ENCODE results near the gene IGF1R. TPM values are rescaled to one million over a fixed set of nuclear protein-coding genes. Genes with fewer than 3 reads are reported as not detected.

Gene IGF1R
- total RNA-seq, 2 experiments from 2014 or later = 17.7 to 18.9 TPM

GRCh38 chr15:98769867-98770266 is 121.5 kb downstream of the IGF1R start:
- no peaks in the 10 kb centered on the region for H3K36me3 Mint-ChIP-seq
- H3K27me3 Mint-ChIP-seq = no peaks in the 10 kb centered on the region
- no peak overlapping the region for H3K27ac Mint-ChIP-seq
- DNase-seq = no peak
- H3K9me3 Mint-ChIP-seq = no peaks in the 10 kb centered on the region
- H3K4me3 Mint-ChIP-seq = no peak overlapping the region
- peaks cover 42% of the 10 kb centered on the region for H3K4me1 Mint-ChIP-seq

DNA sequence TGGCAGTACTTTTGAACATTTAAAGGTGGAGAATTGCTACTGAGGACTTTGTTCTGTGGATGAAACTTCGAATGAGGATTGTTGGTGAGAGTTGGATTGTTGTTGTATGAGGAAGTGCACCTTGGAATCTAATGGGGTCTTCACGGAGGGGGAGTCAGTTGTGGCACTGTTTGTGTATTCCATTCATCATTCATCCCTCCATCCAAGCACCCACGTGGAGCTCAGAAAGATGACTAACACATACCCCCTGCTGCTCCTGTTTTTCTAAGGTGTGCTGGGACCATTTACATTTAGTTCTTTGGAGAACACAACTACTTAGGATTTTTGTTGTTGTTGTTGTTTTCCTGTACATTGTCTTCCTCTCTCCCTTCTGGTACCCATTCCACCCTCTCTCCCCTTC is 122.6 kb downstream of the IGF1R start:
- H3K36me3 Mint-ChIP-seq = no peaks in the 10 kb centered on the region
- no peak overlapping the region for H3K4me3 Mint-ChIP-seq

GRCh38 chr15:98771541-98771940 is 123.2 kb downstream of the IGF1R start:
- no peaks in the 10 kb centered on the region for H3K36me3 Mint-ChIP-seq
- no peaks in the 10 kb centered on the region for H3K27me3 Mint-ChIP-seq
- H3K9me3 Mint-ChIP-seq = no peaks in the 10 kb centered on the region
- no peak for DNase-seq
- no peak overlapping the region for H3K4me3 Mint-ChIP-seq
- no peak overlapping the region for H3K27ac Mint-ChIP-seq
- peaks cover 48% of the 10 kb centered on the region for H3K4me1 Mint-ChIP-seq

More for the DNA sequence above, 122.6 kb downstream of the IGF1R start:
- no peak overlapping the region for H3K27ac Mint-ChIP-seq
- H3K4me1 Mint-ChIP-seq = peaks cover 46% of the 10 kb centered on the region
- H3K9me3 Mint-ChIP-seq = no peaks in the 10 kb centered on the region
- no peaks in the 10 kb centered on the region for H3K27me3 Mint-ChIP-seq
- no peak for DNase-seq

GRCh38 chr15:98772895-98773294 is 124.6 kb downstream of the IGF1R start:
- Mint-ChIP-seq H3K4me1 (peaks cover 53% of the 10 kb centered on the region), H3K4me3 (no peak overlapping the region), H3K36me3 (no peaks in the 10 kb centered on the region), H3K27ac (no peak overlapping the region), H3K27me3 (no peaks in the 10 kb centered on the region), H3K9me3 (no peaks in the 10 kb centered on the region)
- DNase-seq = no peak

- H3K9me3 Mint-ChIP-seq = no peaks in the 10 kb centered on the region
- no peak for DNase-seq
- H3K27ac Mint-ChIP-seq = no peak overlapping the region
- H3K4me1 Mint-ChIP-seq = peaks cover 57% of the 10 kb centered on the region
- no peak overlapping the region for H3K4me3 Mint-ChIP-seq
- H3K27me3 Mint-ChIP-seq = no peaks in the 10 kb centered on the region
- no peaks in the 10 kb centered on the region for H3K36me3 Mint-ChIP-seq
Measured at GRCh38 chr15:98773616-98774015, 125.3 kb downstream of the IGF1R start.

DNA sequence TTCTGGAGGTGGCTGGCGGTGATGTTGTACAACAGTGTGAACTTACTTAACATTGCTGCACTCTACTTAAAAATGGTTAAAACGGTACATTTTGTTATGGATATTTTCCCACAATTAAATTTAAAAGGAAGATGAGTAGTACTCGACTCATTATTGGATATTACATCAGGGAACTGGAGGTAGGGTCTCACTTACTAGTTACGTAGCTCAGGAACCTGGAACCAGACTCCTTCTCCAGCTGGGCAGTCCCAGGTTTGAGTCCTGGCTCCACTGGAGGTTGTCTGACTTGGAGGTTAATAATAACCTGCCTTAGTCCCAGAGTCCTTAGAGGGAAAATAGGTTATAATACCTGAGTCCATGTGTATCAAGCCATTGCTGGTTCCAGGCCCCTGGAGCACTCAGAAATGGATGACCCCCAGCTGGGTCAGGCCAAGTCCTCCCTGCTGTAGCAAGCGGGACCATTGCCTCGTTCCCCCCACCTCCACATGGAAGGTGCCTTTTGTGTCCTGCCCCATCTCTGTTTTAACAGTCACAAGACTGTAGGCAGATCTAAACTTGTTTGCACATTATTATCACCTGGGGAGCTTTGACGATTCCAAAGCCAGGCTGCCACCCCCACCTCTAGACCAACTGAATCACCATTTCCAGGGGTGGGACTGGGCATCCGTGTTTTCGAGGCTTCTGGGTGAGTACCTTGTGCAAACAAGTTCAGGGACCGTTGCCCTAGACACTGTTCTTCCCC is 126.6 kb downstream of the IGF1R start:
- Mint-ChIP-seq H3K27ac (no peak overlapping the region), H3K9me3 (no peaks in the 10 kb centered on the region), H3K36me3 (peaks cover 2% of the 10 kb centered on the region), H3K4me3 (no peak overlapping the region), H3K4me1 (peaks cover 60% of the 10 kb centered on the region), H3K27me3 (no peaks in the 10 kb centered on the region)
- DNase-seq = no peak

DNA sequence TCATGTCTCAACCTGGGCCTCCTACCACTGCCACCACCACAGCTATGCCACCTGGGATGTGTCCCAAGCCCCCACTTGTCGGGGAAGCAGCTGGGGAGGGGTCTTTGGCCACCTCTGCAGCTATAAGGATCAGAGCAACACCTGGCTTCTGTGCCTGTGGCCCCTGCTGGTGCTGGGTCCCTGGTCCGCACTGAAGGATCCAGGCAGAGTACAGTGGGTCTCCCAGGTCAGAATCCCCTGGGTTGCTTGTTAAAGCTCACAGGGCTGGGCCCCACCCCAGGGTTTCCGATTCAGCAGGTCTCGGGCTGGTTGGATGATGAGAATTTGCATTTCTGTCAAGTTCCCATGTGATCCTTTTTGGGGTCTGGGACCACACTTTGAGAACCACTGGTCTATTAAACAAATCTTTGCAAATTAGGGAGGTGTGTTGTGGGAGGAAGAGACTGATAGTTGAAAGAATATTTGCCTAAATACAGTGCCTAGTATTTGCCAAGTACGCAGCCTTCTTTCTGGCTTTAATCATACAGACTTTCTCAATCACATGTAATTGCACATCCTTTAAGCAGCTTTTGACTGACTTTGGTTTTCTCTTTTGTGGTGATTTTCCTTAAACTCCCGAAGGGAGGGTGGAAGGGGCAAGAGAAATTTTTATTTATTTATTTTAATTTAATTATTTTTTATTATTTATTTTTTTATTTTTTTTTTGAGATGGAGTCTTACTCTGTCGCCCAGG is 127.3 kb downstream of the IGF1R start:
- no peaks in the 10 kb centered on the region for H3K9me3 Mint-ChIP-seq
- peaks cover 57% of the 10 kb centered on the region for H3K4me1 Mint-ChIP-seq
- H3K27me3 Mint-ChIP-seq = no peaks in the 10 kb centered on the region
- H3K27ac Mint-ChIP-seq = no peak overlapping the region
- H3K4me3 Mint-ChIP-seq = no peak overlapping the region
- DNase-seq = no peak
- peaks cover 2% of the 10 kb centered on the region for H3K36me3 Mint-ChIP-seq

DNA sequence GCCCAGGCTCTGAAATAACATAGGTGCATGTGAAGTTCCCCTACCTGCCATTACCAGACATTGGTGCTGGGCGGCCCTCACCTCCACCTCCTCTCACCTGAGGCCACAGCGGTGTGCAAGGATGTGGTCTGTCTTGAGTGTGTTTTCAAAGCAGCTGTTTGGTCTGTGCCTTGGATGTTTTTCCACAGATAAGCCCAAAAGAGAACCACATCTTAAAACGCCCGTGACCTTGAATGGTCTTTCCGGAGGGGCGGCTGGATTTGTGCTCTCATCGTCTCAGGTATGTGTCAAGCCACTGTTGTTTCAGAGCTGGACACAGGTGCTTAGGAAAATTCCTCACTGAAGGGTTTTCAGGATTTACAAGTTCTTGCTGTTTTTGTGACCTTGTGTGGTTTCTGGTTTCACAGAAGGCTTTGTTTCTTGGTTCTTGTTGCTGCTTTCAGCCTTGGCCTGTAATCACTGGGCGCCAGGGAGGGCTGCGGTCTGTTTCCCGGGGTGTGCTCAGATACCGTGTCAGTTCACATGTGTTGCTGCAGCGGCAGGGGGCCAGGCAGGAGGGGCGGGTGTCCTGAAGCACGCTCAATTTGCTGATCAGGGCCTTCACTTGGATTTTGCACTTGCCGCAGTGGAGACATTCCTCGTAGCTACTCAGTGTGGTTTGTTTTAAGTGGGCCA is 128.4 kb downstream of the IGF1R start:
- DNase-seq = peak; percentile 63
- peaks cover 52% of the 10 kb centered on the region for H3K4me1 Mint-ChIP-seq
- no peaks in the 10 kb centered on the region for H3K9me3 Mint-ChIP-seq
- peak overlapping the region; percentile 71 for H3K27ac Mint-ChIP-seq
- H3K4me3 Mint-ChIP-seq = peak overlapping the region; percentile 40
- H3K36me3 Mint-ChIP-seq = peaks cover 2% of the 10 kb centered on the region
- H3K27me3 Mint-ChIP-seq = no peaks in the 10 kb centered on the region

GRCh38 chr15:98777426-98777825 is 129.1 kb downstream of the IGF1R start:
- no peak overlapping the region for H3K4me3 Mint-ChIP-seq
- H3K9me3 Mint-ChIP-seq = no peaks in the 10 kb centered on the region
- peaks cover 50% of the 10 kb centered on the region for H3K4me1 Mint-ChIP-seq
- H3K36me3 Mint-ChIP-seq = peaks cover 2% of the 10 kb centered on the region
- H3K27ac Mint-ChIP-seq = peak overlapping the region; percentile 71
- no peak for DNase-seq
- H3K27me3 Mint-ChIP-seq = no peaks in the 10 kb centered on the region

DNA sequence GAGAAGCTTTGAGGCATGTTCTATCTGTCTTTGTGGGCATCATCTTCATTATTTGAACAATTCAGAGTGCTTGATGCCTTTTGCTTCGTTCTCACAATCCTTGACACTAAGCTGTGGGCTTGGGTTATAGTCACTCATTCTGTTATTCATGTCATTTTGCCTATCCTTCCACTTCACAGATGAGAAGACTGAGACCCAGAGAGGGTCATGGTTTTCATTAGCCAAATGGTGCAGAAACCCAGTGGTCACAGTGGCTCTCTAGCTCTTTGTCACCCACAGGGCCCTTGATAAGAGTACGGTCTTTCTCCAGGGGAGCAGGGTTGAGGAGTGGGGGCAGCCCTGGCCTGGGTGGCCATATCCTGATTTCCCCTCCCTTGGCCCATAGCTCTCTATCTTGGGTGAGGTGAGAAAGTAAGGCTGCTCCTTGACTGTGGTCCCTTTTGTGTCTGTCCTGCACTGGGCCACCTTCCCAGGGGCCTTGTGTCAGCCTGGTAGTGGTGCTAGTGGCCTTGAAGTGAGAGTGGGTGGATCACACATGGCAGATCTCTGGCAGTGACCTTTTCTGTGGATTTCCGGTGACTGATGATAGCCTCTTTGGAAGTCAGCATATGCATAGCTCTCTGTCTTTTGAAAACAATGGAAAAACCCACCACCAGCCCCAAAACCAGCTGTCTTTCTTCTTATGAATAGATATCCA is 130.1 kb downstream of the IGF1R start:
- Mint-ChIP-seq H3K4me3 (no peak overlapping the region), H3K9me3 (no peaks in the 10 kb centered on the region), H3K27ac (no peak overlapping the region), H3K4me1 (peaks cover 47% of the 10 kb centered on the region), H3K36me3 (peaks cover 2% of the 10 kb centered on the region), H3K27me3 (no peaks in the 10 kb centered on the region)
- no peak for DNase-seq

DNA sequence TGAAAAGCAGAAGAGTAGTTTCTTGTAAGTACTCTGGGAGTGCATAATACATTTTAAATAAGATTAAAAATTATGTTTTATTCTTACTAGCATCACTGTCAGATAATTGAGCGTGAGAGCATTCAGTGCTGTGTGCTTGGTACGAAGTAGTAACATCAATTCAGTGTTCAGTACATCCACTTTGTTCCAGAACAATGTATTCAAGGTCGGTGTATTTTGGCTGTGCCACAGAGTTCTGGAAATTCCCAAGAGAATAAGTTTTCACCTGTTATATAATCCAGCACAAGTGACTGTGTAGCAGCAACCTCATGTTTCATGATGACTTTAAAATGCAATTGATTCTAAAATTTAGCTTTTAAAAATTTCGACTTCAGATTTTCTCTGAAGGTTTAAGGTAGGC is 130.6 kb downstream of the IGF1R start:
- no peaks in the 10 kb centered on the region for H3K9me3 Mint-ChIP-seq
- no peak overlapping the region for H3K27ac Mint-ChIP-seq
- H3K27me3 Mint-ChIP-seq = no peaks in the 10 kb centered on the region
- H3K4me1 Mint-ChIP-seq = peaks cover 48% of the 10 kb centered on the region
- no peak for DNase-seq
- peaks cover 2% of the 10 kb centered on the region for H3K36me3 Mint-ChIP-seq
- H3K4me3 Mint-ChIP-seq = no peak overlapping the region

DNA sequence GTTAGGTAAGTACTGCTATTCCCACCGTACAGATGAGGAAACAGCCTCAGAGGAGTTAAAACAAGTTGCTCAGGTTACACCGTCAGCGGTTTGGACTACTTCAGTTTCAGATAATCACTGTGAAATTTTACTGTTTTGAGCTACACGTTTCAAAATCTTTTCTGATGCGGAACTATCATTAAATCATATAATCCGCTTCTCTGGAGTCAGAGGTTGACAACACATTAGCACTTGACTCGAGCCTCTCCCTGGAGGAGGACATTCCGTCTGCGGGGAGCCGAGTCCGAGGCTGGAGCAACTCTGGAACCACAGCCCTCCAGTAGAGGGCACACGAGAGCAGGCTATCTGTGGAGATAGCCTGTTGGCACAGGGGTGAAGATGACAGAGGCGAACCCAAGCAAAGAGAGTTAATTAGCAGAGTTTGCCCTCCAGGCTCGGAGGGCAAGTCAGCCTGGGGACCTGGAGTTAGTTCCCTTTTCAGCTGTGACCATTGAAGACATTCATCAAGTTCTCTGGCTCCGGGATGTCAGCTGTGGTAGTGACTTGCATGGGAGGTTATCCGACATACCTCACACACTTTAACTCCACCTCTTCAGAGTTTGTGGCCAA is 131.2 kb downstream of the IGF1R start:
- H3K27me3 Mint-ChIP-seq = no peaks in the 10 kb centered on the region
- peak overlapping the region; percentile 22 for H3K27ac Mint-ChIP-seq
- H3K4me3 Mint-ChIP-seq = no peak overlapping the region
- H3K36me3 Mint-ChIP-seq = peaks cover 2% of the 10 kb centered on the region
- H3K9me3 Mint-ChIP-seq = no peaks in the 10 kb centered on the region
- H3K4me1 Mint-ChIP-seq = peaks cover 42% of the 10 kb centered on the region
- DNase-seq = peak; percentile 71

- no peak for DNase-seq
- H3K4me3 Mint-ChIP-seq = no peak overlapping the region
- H3K27me3 Mint-ChIP-seq = no peaks in the 10 kb centered on the region
- H3K36me3 Mint-ChIP-seq = peaks cover 2% of the 10 kb centered on the region
- no peaks in the 10 kb centered on the region for H3K9me3 Mint-ChIP-seq
- H3K27ac Mint-ChIP-seq = no peak overlapping the region
- peaks cover 46% of the 10 kb centered on the region for H3K4me1 Mint-ChIP-seq
Measured at GRCh38 chr15:98781838-98782237, 133.5 kb downstream of the IGF1R start.

- Mint-ChIP-seq H3K27me3 (no peaks in the 10 kb centered on the region), H3K9me3 (no peaks in the 10 kb centered on the region), H3K36me3 (peaks cover 2% of the 10 kb centered on the region), H3K4me3 (no peak overlapping the region), H3K4me1 (peaks cover 47% of the 10 kb centered on the region), H3K27ac (no peak overlapping the region)
- DNase-seq = no peak
Measured at GRCh38 chr15:98782801-98783200, 134.5 kb downstream of the IGF1R start.

GRCh38 chr15:98785431-98785806 is 137.1 kb downstream of the IGF1R start:
- Mint-ChIP-seq H3K9me3 (no peaks in the 10 kb centered on the region), H3K27ac (no peak overlapping the region), H3K27me3 (no peaks in the 10 kb centered on the region), H3K36me3 (no peaks in the 10 kb centered on the region), H3K4me1 (peaks cover 50% of the 10 kb centered on the region), H3K4me3 (no peak overlapping the region)
- no peak for DNase-seq
